T-helper 2 cell treated with Interferon-gamma antibody and Interleukin-4, amounts not matched to agents 100 ng/mL and 5 ng/mL, for 36 hours (primary cell): ENCODE results near the gene NIPAL3. TPM values are rescaled to one million over a fixed set of nuclear protein-coding genes. Genes with fewer than 3 reads are reported as not detected.
"Not testable (repeated sequence)": the region's sequence is repeated elsewhere in the genome, so short reads cannot be mapped to it uniquely, and the experiment has no call there.

Experiments
- intact Hi-C: fragments of 100-400 bp; cut with micrococcal nuclease; formaldehyde crosslinking; loops from one replicate; pipeline ENCODE4 v1.15.1; 2023
- total RNA-seq: library from RNA; stranded (reverse); gene quantifications from 2 replicates; pipeline ENCODE4 v1.2.3, GENCODE V29; 2022

NIPAL3 gene
- total RNA-seq, 1 donor from 2014 or later = 33.0 TPM

DNA sequence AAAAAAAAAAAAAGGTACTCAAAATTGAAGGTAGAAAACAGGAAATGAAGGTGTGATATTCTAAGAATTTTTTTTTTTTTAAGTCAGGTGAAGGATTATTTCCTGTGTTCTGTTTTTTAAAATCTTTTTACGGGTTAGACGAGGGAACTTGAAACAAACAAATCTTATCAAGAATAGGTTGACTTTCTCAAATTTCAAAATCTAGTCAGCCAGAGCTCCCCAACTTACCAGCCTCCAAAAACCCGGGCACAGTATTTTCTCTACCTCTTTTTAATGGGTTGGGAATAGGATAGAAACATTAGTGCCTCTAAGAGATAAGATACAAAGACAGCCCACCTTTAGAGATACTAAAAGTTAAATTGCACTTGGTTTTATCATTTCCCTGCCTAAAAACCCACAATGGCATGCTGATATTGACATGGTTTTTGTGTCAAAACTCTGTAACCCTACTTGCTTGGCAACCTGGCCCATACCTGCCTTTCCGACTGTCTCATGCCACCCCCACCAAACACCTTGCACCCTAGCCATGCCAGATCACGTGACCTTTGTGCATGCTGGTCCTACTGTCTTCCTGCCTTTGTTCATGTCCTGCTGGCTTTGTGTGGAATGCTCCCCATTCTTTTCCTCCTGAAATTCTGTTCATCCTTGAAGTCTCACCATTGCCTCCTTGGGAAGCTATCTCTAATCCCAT, 91.2 kb downstream of the NIPAL3 start:
- intact Hi-C loops = loop anchor here (10.0 kb wide), 2 partner anchors 238 to 312 kb away; partner anchors contain the start of gene CLIC4

DNA sequence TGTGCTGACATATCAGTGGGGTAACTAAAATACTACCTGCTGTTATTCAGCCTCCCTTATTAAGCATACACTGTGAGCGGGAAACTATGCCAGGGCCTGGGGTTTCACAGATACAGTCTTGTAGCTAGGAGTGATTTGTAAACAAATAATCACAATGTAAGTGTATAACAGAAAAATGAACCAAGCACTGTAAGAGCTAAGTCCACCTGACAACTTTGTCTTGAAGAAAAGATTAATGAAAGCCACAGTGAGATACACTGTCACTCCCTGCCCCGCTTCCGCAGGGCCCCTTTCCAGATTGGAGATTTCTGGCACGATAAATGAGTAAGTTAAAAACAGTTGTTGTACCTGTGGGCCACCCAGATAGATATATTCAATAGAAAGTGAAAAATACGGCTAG, 91.8 kb downstream of the NIPAL3 start:
- intact Hi-C loops = loop anchor here (10.0 kb wide), 2 partner anchors 237 to 313 kb away; partner anchors contain the start of gene CLIC4

DNA sequence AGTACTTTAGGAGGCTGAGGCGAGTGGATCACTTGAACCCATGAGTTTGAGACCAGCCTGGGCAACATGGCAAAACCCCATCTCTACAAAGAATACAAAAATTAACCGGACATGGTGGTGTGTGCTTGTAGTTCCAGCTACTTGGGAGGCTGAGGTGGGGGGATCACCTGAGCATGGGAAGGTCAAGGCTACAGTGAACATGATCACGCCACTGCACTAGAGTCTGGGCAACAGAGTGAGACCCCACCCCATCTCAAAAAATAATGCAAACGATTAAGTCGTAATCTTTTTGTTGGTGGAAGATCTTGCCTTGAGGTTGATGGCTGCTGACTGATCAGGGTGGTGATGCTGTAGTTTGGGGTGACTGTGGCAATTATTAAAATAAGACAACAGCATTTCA, 93.3 kb downstream of the NIPAL3 start:
- intact Hi-C loops = loop anchor here (10.0 kb wide), 2 partner anchors 236 to 314 kb away; partner anchors contain the start of gene CLIC4

DNA sequence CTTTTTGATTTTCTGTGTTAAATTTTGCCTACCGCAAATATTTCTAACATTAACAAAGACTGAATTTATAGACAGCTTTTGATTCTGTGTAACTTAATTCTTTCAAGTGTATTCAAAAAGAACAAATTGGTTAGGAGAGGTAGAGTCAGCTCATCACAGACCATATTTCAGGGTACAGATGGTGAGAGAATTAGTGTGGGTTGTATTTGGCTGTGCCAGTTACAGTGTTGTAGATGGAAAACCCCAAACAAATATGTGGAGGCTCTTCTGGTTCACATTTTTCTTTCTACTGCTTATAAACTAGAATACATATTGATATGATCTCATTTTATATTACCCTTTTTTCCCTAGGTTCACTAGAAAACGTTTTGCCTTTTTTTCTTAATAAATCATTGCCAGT, 98.1 kb downstream of the NIPAL3 start:
- intact Hi-C loops = no loop called here

DNA sequence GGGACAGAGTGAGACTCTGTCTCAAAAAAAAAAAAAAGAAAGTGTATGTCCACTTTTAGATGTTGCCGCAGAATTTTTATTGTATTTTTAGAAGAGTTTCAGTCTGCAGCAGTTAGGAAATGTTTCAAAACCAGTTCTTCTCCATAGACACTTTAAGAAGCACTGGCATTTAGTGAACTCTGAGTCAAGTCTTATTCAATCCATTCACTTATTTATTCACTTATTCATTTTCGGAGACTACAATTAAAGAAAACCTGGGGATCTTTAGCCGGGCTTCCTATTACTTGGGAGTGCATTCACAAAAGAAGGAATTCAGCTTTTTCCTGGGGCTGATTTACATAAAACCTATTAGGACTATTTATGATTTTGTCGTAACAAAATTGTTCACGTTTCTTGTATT, 99.3 kb downstream of the NIPAL3 start:
- intact Hi-C loops = no loop called here

DNA sequence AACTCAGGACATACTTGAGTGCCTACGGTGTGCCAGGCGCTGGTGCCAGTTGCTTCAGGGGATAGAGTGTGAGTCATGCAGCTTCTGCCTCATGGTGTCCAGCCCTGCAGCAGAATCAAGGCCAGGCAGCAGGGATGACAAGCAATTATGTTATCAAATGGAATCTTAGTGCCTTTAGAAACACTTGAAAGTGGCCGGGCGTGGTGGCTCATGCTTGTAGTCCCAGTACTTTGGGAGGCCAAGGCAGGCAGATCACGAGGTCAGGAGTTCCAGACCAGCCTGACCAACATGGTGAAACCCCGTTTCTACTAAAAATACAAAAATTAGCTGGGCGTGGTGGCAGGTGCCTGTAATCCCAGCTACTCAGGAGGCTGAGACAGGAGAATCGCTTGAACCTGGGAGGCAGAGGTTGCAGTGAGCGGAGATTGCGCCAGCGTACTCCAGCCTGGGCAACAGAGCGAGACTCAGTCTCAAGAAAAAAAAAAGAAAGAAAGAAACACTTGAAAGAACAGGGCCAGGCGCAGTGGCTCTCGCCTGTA, 100.1 kb downstream of the NIPAL3 start:
- intact Hi-C loops = not testable (repeated sequence)

DNA sequence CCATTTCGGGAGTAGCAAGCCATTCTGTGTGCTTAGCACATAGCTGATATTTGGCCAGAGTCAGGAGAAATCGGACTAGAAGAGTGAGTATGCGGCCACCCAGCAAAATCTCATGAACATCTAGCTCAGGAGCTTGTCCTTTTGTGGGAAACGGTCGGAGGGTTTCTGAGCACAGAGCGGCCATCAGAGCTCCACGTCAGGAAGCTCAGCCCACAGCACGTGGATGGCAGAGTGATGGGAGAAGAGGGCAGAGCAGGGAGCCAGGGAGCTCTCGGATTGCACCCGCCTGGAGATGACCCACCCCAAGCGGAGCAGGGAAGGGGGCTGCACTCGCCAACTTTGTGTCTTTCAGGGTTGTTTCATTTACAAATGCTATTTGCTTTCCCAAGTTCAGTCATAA, 100.9 kb downstream of the NIPAL3 start:
- intact Hi-C loops = no loop called here

DNA sequence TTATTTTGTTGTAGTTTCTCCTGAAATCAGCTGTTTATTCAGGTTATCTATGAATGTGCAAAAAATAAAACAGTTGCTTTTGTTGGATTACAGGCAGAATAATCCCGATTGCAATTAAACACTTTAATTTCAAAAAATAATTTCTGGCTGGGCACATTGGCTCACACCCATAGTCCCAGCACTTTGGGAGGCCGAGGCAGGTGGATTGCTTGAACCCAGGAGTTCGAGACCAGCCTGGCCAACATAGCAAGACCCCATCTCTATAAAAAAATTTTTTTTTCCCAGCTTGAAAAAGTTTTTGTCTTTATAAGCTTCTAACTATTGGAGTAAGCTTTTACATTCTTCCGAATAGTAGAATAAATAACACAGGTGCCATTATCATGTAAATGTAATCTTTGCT, 102.3 kb downstream of the NIPAL3 start:
- intact Hi-C loops = no loop called here

DNA sequence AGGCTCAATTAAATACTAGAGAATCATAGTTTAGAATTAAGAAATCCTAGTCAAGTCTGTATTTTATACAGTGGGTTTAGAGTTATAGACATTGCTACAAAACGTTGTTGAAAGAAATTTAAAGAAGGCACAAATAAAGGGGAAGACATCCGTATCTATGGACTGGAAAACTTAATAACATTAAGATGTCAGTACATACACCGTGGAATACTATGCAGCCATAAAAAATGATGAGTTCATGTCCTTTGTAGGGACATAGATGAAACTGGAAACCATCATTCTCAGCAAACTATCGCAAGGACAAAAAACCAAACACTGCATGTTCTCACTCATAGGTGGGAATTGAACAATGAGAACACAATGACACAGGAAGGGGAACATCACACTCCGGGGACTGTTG, 104.7 kb downstream of the NIPAL3 start:
- intact Hi-C loops = not testable (repeated sequence)

Other genes with a start within 250 kb of the NIPAL3 start
- 2.5 and 2.7 TPM in 2 replicates for gene IFNLR1, start 228.5 kb upstream of the NIPAL3 start, total RNA-seq
- not detected in 2 replicates for gene GRHL3, start 96.4 kb upstream of the NIPAL3 start, total RNA-seq
- gene STPG1, start 2.0 kb upstream of the NIPAL3 start, total RNA-seq = 6.6 and 7.1 TPM in 2 replicates
- gene RCAN3, start 87.0 kb downstream of the NIPAL3 start, total RNA-seq = 61.0 and 61.1 TPM in 2 replicates
- gene NCMAP, start 140.3 kb downstream of the NIPAL3 start, total RNA-seq = not detected in 2 replicates
- 202 and 213 TPM in 2 replicates for gene SRRM1, start 227.5 kb downstream of the NIPAL3 start, total RNA-seq